ENCODE data around the gene ETV3. TPM values are rescaled to one million over a fixed set of nuclear protein-coding genes. Genes with fewer than 3 reads are reported as not detected.

ETV3 gene
- total RNA-seq, 1 experiment from 2014 or later = 22.2 TPM

DNA sequence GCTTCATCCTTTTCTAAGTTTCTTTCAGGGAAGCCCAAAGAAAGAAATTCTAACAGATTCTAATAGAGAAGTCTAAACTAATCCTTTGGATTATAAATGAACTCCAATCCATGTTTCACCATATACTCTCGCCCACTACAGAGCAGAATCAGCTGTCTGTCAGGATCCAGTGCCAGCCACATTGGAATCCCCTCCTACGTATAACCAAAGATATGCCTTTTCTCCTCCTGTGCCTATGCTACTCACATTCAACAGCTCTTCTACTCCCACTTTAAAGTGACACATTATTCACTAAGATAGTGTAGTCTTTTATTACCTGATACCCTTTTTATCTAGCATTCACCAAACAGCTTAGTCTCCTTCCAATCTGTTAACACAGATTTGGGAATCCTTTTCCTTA lies 3.1 kb downstream of the ETV3 start:
- in situ Hi-C loops (cut with HindIII; ENCODE audit: low pct_unique_long_range_greater_than_20kb, low sequenced_read_pairs) (no loop called here), intact Hi-C loops (cut with micrococcal nuclease; ENCODE audit: unreplicated experiment) (loop anchor here (10.0 kb wide), 1 partner anchor 80 kb away; no protein-coding TSS in a partner anchor)
- no peak for TF ChIP-seq POLR2AphosphoS5 (IDR thresholded peaks at IDR 0.05; ENCODE audit: low read depth, low read length)
- TF ChIP-seq, protein P1, sequence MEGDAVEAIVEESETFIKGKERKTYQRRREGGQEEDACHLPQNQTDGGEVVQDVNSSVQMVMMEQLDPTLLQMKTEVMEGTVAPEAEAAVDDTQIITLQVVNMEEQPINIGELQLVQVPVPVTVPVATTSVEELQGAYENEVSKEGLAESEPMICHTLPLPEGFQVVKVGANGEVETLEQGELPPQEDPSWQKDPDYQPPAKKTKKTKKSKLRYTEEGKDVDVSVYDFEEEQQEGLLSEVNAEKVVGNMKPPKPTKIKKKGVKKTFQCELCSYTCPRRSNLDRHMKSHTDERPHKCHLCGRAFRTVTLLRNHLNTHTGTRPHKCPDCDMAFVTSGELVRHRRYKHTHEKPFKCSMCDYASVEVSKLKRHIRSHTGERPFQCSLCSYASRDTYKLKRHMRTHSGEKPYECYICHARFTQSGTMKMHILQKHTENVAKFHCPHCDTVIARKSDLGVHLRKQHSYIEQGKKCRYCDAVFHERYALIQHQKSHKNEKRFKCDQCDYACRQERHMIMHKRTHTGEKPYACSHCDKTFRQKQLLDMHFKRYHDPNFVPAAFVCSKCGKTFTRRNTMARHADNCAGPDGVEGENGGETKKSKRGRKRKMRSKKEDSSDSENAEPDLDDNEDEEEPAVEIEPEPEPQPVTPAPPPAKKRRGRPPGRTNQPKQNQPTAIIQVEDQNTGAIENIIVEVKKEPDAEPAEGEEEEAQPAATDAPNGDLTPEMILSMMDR (IDR thresholded peaks at IDR 0.05) = no peak
- TF ChIP-seq REST (IDR thresholded peaks at IDR 0.05; ENCODE audit: insufficient read depth in 1 of 2, low read depth in 2 of 2, low read length in 1 of 2) = no peak
- no peak for TF ChIP-seq SIN3A (IDR thresholded peaks at IDR 0.05; ENCODE audit: borderline replicate concordance, insufficient read depth, low read depth, low read length)
- no peak for TF ChIP-seq TCF7L2 (IDR thresholded peaks at IDR 0.05; ENCODE audit: low read depth, low read length)
- Histone ChIP-seq H3K27ac (ENCODE audit: low read length) (no peak overlapping the region), H3K27me3 (ENCODE audit: control insufficient read depth, insufficient read depth, low read length) (no peaks in the 10 kb centered on the region; the same call in 1 of the 2 replicates), H3K4me3 (ENCODE audit: low read depth in 2 of 2, low read length in 2 of 2) (no peak overlapping the region), H3K9me3 (ENCODE audit: control insufficient read depth, insufficient read depth, low read depth, low read length) (no peaks in the 10 kb centered on the region), H3K36me3 (ENCODE audit: control insufficient read depth, insufficient read depth, low read length) (peaks cover 36% of the 10 kb centered on the region), H3K4me1 (ENCODE audit: control insufficient read depth, insufficient read depth, low read length) (peaks cover 18% of the 10 kb centered on the region)
- POLR2A ChIA-PET = no interaction called here
- CTCF ChIA-PET = interaction anchor here (1.8 kb wide), 1 partner anchor 45 kb away, joined by 8 read pairs; no protein-coding TSS in a partner anchor
- no peak for ATAC-seq
- DNase-seq (ENCODE audit: low read depth, low spot score) = no peak
- no TSS peak for BruUV-seq (replicated peaks)

DNA sequence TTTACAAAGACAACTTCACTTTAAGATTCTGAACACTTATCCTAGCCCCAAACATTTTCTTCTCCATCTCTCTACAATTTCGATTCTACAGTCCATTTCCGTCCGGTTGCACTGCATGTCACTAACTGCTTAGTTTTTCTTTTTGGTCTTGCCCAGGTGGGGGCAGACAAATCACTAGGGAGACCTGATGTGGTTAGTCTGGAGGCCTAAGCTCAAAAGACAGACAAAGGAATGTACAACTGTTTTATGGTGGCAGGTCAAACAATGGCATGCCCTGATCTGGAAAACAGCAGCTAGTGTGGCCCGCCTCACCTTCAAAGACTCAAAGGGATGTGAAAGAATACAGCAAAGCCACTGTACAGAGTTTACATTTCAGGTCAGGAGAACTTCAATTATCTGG lies 3.8 kb downstream of the ETV3 start:
- H3K27ac ChIP-seq (ENCODE audit: low read length) = no peak overlapping the region
- peaks cover 18% of the 10 kb centered on the region for H3K4me1 ChIP-seq (ENCODE audit: control insufficient read depth, insufficient read depth, low read length)
- H3K9me3 ChIP-seq (ENCODE audit: control insufficient read depth, insufficient read depth, low read depth, low read length) = no peaks in the 10 kb centered on the region
- H3K4me3 ChIP-seq (ENCODE audit: low read depth in 2 of 2, low read length in 2 of 2) = no peak overlapping the region
- TF ChIP-seq TCF7L2 (IDR thresholded peaks at IDR 0.05; ENCODE audit: low read depth, low read length) (no peak), SIN3A (IDR thresholded peaks at IDR 0.05; ENCODE audit: borderline replicate concordance, insufficient read depth, low read depth, low read length) (no peak), POLR2AphosphoS5 (IDR thresholded peaks at IDR 0.05; ENCODE audit: low read depth, low read length) (no peak), REST (IDR thresholded peaks at IDR 0.05; ENCODE audit: insufficient read depth in 1 of 2, low read depth in 2 of 2, low read length in 1 of 2) (no peak)
- TF ChIP-seq, protein P1 (IDR thresholded peaks at IDR 0.05) = no peak
- DNase-seq (ENCODE audit: low read depth, low spot score) (no peak), ATAC-seq (no peak)
- BruUV-seq (replicated peaks) = no TSS peak
- in situ Hi-C loops (cut with HindIII; ENCODE audit: low pct_unique_long_range_greater_than_20kb, low sequenced_read_pairs) = no loop called here
- intact Hi-C loops (cut with micrococcal nuclease; ENCODE audit: unreplicated experiment) = loop anchor here (10.0 kb wide), 1 partner anchor 80 kb away; no protein-coding TSS in a partner anchor
- H3K27me3 ChIP-seq (ENCODE audit: control insufficient read depth, insufficient read depth, low read length) = no peaks in the 10 kb centered on the region
- ChIA-PET CTCF (no interaction called here), POLR2A (no interaction called here)
- H3K36me3 ChIP-seq (ENCODE audit: control insufficient read depth, insufficient read depth, low read length) = peaks cover 38% of the 10 kb centered on the region

Data from Panc1 (cell line).